GM18502 (cell line): ENCODE data around the gene C17orf78.
A peak's percentile ranks its signal among the peaks of the same experiment; 100 is the strongest.
"Not testable (repeated sequence)": the region's sequence is repeated elsewhere in the genome, so short reads cannot be mapped to it uniquely, and the experiment has no call there.

Experiments
- ATAC-seq: cut with Tn5 transposase; IDR thresholded peaks from one replicate; pipeline ENCODE4 v1.9.1; 2021; ENCODE audit warnings: mild to moderate bottlenecking; ENCODE audit not compliant: unreplicated experiment, poor library complexity

C17orf78 gene

GRCh38 chr17:37375706-37376105 is at the start of gene C17orf78:
Gene C17orf78 (plus strand): TSS chr17:37375985. CDS start chr17:37376093, 108 bp downstream.
- ATAC-seq = no peak

- ATAC-seq = no peak
Measured at GRCh38 chr17:37327341-37328090, 48.3 kb upstream of the C17orf78 start.

- no peak for ATAC-seq
Measured at GRCh38 chr17:37338847-37339246, 36.9 kb upstream of the C17orf78 start.

- ATAC-seq = no peak
Measured at GRCh38 chr17:37339321-37339720, 36.5 kb upstream of the C17orf78 start.

GRCh38 chr17:37340804-37341203 is 35.0 kb upstream of the C17orf78 start:
- ATAC-seq = no peak

GRCh38 chr17:37342589-37342988 is 33.2 kb upstream of the C17orf78 start:
- ATAC-seq = no peak

GRCh38 chr17:37344519-37344918 is 31.3 kb upstream of the C17orf78 start:
- ATAC-seq = no peak

- ATAC-seq = not testable (repeated sequence)
Measured at GRCh38 chr17:37346863-37347402, 28.9 kb upstream of the C17orf78 start.

GRCh38 chr17:37356796-37357569 is 18.8 kb upstream of the C17orf78 start:
- not testable (repeated sequence) for ATAC-seq

- peak; percentile 11 for ATAC-seq
Measured at GRCh38 chr17:37358098-37358829, 17.5 kb upstream of the C17orf78 start.

- peak; percentile 92 for ATAC-seq
Measured at GRCh38 chr17:37358830-37359681, 16.7 kb upstream of the C17orf78 start.

GRCh38 chr17:37359682-37360188 is 16.1 kb upstream of the C17orf78 start:
- no peak for ATAC-seq

- ATAC-seq = no peak
Measured at GRCh38 chr17:37360632-37361031, 15.2 kb upstream of the C17orf78 start.

GRCh38 chr17:37361543-37361942 is 14.2 kb upstream of the C17orf78 start:
- ATAC-seq = no peak

GRCh38 chr17:37365589-37365988 is 10.2 kb upstream of the C17orf78 start:
- ATAC-seq = no peak

GRCh38 chr17:37368577-37368976 is 7.2 kb upstream of the C17orf78 start:
- ATAC-seq = no peak

GRCh38 chr17:37373530-37374159 is 2.1 kb upstream of the C17orf78 start:
- no peak for ATAC-seq

GRCh38 chr17:37382056-37382455 is 6.3 kb downstream of the C17orf78 start:
- ATAC-seq = no peak

- ATAC-seq = no peak
Measured at GRCh38 chr17:37384560-37385149, 8.9 kb downstream of the C17orf78 start.
